RWPE1 (cell line): ENCODE measurements around the gene TTYH1.

ENCODE experiments used
- CTCF ChIA-PET: fragments of 350-600 bp; sonication (Branson Sonifier 250); formaldehyde crosslinking; extraction: SDS; loops from one replicate; lab custom pipeline; 2021; lab: Yijun Ruan, JAX
- POLR2A ChIA-PET: fragments of 400-600 bp; formaldehyde crosslinking; extraction: SDS; loops from one replicate; lab custom pipeline; 2020; ENCODE audit warnings: antibody characterized with exemption; ENCODE audit not compliant: low non-redundant PET; lab: Yijun Ruan, JAX
- DNase-seq: peaks from one replicate; pipeline ENCODE4 v3.0.0; 2012; ENCODE audit warnings: low spot score
- H3K27ac ChIP-seq: fragments of 450-650 bp; 2 replicates; pipeline ENCODE4 v1.5.1; 2017
- CTCF ChIP-seq: fragments of 450-650 bp; conservative IDR thresholded peaks from 2 replicates; pipeline ENCODE4 v1.5.1; 2017; ENCODE audit warnings: low read depth, mild to moderate bottlenecking

TTYH1 gene

DNA sequence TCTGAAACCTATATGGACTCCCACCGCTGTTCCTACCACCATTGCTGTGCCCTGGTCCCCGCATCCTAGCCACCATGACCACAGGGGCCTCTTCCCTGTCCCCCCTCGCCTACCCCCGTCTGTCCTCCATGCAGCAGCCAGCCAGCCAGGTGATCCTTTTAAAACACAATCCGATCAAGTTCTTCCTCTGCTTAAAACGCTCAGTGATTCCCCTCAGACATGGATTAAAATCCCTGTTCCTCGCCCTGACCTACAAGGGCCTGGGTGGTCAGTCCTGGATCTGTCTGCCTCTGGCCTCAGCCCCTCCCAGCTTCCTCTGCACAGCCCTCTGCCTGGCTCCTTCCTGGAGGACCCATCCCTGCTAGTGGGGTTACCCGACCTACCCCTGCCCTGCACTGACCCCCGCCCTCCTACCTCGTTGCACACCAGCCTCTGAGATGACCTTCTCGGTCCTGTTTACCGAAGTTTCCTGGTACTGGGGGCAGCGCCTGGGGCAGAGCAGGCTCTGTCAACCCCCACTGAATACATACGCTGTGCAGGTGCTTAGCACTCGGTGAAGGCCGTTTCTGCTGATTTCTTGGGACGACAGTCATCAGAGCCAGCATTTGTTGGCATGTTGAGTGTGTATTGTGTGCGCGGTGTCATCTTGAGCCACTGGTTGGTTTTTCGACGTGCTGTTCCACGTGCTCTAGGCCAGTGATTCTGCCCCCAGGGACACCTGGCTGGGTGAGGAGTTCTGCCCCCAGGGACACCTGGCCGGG is 19.0 kb downstream of the TTYH1 start:
- no peak for TF ChIP-seq CTCF
- POLR2A ChIA-PET, result no interaction called here
- DNase-seq, result no peak
- CTCF ChIA-PET, result no interaction called here
- no peak overlapping the region for H3K27ac ChIP-seq

DNA sequence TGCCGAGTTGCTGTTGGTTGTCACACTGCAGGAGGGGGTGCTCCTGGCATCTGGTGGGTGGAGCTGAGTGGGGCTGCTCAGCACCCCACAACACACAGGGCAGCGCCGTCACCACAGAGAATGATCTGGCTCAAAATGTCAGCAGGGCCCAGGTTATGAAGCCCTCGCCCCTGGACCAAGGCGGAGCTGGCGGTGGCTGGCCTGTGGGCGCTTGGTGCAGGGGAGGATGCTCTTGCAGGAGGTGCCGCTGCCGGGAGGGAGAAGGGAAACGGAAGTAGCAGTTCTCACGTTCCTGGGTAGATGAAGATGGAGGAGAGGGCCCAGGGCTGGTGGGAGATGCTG is 19.6 kb downstream of the TTYH1 start:
- ChIA-PET CTCF (no interaction called here), POLR2A (no interaction called here)
- TF ChIP-seq CTCF, result no peak
- DNase-seq, result no peak
- H3K27ac ChIP-seq, result no peak overlapping the region

- CTCF ChIA-PET, result no interaction called here
Measured at GRCh38 chr19:54435551-54436016, 20.3 kb downstream of the TTYH1 start.

DNA sequence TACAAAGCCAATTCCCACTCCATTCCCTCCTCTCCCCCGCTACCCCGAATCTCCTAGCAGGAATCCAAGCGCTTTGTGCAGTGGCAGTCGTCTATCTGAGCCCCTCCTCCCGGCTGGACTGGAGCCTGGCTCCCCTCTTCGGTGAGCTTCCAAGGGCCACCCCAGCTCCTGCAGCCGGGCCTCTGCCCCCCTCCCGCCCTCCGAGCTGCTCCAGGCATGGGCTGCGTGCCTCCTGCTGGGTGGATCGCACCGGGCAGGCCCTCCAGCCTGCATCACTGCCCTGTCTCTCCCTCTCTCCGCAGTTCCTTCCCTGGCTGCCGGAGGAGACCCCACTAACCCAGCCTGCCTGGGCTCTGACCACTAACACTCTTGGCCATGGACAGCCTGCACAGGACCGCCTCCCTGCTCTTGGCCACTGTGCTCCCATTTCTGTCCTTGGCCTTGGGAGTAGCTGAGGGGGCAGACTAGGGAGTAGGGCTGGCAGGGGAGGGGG is 20.8 kb downstream of the TTYH1 start:
- H3K27ac ChIP-seq, result peak overlapping the region; percentile 14; the same call in 1 of the 2 replicates
- TF ChIP-seq CTCF, result no peak
- ChIA-PET CTCF (no interaction called here), POLR2A (no interaction called here)
- DNase-seq, result no peak

More at GRCh38 chr19:54435551-54436016, 20.3 kb downstream of the TTYH1 start:
- TF ChIP-seq CTCF, result no peak
- H3K27ac ChIP-seq, result no peak overlapping the region
- no peak for DNase-seq
- POLR2A ChIA-PET, result no interaction called here

DNA sequence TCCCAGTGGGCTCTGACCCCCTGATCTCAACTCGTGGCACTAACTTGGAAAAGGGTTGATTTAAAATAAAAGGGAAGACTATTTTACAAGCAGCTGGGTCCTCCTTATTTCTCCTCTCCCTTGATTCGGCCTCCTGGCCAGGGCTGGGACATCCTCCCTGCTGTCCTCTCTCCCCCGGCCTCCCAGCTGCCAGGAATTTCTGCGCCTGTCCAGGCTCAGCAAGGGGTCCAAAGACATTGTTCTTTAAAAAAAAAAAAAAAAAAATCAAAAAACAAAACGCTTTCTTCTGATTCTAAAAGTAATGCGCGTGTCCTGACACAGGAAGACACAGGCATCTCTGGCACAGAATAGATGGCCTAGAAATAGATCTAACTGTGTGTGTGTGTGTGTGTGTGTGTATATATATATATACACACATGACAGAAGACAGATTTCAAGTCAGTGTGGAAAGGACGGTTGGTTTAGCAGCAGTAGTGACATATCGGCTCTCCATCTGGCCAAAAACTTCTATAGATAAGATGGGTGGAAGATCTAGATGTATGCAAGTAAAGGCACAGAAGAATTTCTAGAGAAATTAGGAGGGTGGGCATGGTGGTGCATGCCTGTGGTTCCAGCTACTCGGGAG is 21.5 kb downstream of the TTYH1 start:
- no peak for DNase-seq
- ChIA-PET POLR2A (interaction anchor here (0.7 kb wide), 1 partner anchor 16 kb away, joined by 3 read pairs; no protein-coding TSS in a partner anchor), CTCF (no interaction called here)
- TF ChIP-seq CTCF, result no peak
- peak overlapping the region; percentile 14; the same call in 1 of the 2 replicates for H3K27ac ChIP-seq

DNA sequence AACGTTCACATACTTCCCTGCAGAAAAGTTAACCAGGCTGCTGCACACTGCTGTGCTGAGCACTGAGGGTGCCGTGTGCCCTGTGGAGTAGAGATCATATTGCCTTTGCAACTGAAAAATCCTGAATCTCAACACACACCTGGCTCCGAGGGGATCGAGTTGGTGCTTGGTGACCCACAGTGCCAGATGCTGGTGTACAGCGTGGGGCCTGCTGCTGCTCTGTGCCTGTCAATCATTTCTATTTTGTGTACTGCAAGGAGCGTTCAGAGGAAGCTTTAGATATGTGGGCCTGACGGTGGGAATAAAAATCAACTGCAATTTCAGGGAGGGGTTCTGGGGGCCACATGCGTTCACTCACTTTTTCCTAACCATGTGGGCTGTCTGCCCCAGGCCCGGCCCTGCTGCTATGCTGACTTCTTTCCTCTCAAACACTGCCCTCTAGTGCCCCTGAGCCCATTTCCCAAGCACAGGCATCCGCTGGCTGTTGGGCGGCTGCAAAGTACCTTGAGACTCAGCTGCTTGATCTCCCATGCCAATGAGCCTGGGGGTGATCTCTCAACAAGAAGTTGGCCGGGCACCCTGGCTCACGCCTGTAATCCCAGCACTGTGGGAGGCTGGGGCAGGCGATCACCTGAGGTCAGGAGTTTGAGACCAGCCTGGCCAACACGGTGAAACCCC is 24.0 kb downstream of the TTYH1 start:
- 0 out of 2 replicates have a peak, but pooled peaks have one; percentile 17 for TF ChIP-seq CTCF
- CTCF ChIA-PET, result interaction anchor here (0.6 to 0.7 kb wide), 2 partner anchors 74 to 115 kb away, joined by 3 read pairs; no protein-coding TSS in a partner anchor

More for the DNA sequence above, 24.0 kb downstream of the TTYH1 start:
- POLR2A ChIA-PET, result interaction anchor here (1.5 kb wide), 1 partner anchor 9 kb away, joined by 11 read pairs; the partner anchor contains the start of gene LENG8
- peak overlapping the region; percentile 33; the same call in 1 of the 2 replicates for H3K27ac ChIP-seq
- no peak for DNase-seq
